ENCODE results near the gene FGF14.

GRCh38 chr13:102220681-102221228, 181.1 kb downstream of the FGF14 start:
- TF ChIP-seq, protein P1, sequence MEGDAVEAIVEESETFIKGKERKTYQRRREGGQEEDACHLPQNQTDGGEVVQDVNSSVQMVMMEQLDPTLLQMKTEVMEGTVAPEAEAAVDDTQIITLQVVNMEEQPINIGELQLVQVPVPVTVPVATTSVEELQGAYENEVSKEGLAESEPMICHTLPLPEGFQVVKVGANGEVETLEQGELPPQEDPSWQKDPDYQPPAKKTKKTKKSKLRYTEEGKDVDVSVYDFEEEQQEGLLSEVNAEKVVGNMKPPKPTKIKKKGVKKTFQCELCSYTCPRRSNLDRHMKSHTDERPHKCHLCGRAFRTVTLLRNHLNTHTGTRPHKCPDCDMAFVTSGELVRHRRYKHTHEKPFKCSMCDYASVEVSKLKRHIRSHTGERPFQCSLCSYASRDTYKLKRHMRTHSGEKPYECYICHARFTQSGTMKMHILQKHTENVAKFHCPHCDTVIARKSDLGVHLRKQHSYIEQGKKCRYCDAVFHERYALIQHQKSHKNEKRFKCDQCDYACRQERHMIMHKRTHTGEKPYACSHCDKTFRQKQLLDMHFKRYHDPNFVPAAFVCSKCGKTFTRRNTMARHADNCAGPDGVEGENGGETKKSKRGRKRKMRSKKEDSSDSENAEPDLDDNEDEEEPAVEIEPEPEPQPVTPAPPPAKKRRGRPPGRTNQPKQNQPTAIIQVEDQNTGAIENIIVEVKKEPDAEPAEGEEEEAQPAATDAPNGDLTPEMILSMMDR (IDR thresholded peaks at IDR 0.05): no peak
- TF ChIP-seq POLR2AphosphoS5 (IDR thresholded peaks at IDR 0.05): no peak
